ENCODE data around the gene TRIM67. TPM values are rescaled to one million over a fixed set of nuclear protein-coding genes. Genes with fewer than 3 reads are reported as not detected.

TRIM67 gene
- total RNA-seq, 1 donor from 2014 or later, result not detected

GRCh38 chr1:231177226-231177625, 15.4 kb downstream of the TRIM67 start:
- Histone ChIP-seq H3K4me1 (no peaks in the 10 kb centered on the region), H3K27ac (no peak overlapping the region), H3K27me3 (no peaks in the 10 kb centered on the region), H3K9me3 (no peaks in the 10 kb centered on the region), H3K4me3 (no peak overlapping the region), H3K36me3 (no peaks in the 10 kb centered on the region)
- no peak for ATAC-seq
- intact Hi-C loops (cut with DNase I), result no loop called here
- DNase-seq, result no peak
- no peak for TF ChIP-seq CTCF (IDR thresholded peaks at IDR 0.05)

- Histone ChIP-seq H3K4me1 (no peaks in the 10 kb centered on the region), H3K9me3 (no peaks in the 10 kb centered on the region), H3K4me3 (no peak overlapping the region), H3K27me3 (no peaks in the 10 kb centered on the region), H3K27ac (no peak overlapping the region), H3K36me3 (no peaks in the 10 kb centered on the region)
- DNase-seq, result no peak
- intact Hi-C loops (cut with DNase I), result no loop called here
- no peak for ATAC-seq
- no peak for TF ChIP-seq CTCF (IDR thresholded peaks at IDR 0.05)
Observed at GRCh38 chr1:231177936-231178335, 16.1 kb downstream of the TRIM67 start.

- TF ChIP-seq CTCF (IDR thresholded peaks at IDR 0.05), result no peak
- no peaks in the 10 kb centered on the region for H3K9me3 ChIP-seq
- H3K36me3 ChIP-seq, result no peaks in the 10 kb centered on the region
- intact Hi-C loops (cut with DNase I), result no loop called here
- ATAC-seq (no peak), DNase-seq (no peak)
- H3K27ac ChIP-seq, result no peak overlapping the region
- no peaks in the 10 kb centered on the region for H3K27me3 ChIP-seq
- H3K4me1 ChIP-seq, result no peaks in the 10 kb centered on the region
- H3K4me3 ChIP-seq, result no peak overlapping the region
Observed at GRCh38 chr1:231178970-231179369, 17.1 kb downstream of the TRIM67 start.

DNA sequence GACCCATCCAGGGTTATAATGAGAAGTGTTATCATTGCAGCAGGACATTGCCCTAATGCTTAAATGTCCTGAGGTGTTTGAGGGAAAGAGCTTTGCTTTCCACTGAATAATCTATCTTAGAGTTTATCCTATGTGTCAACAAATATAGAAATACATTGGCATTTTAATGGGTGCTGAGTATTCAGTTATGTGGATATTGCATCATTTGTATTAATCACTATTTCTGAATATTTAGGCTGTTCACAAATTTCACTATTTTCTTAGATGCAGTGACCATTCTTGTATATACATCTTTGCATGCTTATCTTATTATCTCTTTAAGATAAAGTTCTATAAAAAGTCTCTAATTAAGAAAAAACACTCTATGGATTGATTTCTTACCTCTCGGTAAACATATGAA, 18.2 kb downstream of the TRIM67 start:
- ATAC-seq (no peak), DNase-seq (no peak)
- Histone ChIP-seq H3K4me3 (no peak overlapping the region), H3K27ac (no peak overlapping the region), H3K9me3 (no peaks in the 10 kb centered on the region), H3K27me3 (no peaks in the 10 kb centered on the region), H3K36me3 (no peaks in the 10 kb centered on the region), H3K4me1 (no peaks in the 10 kb centered on the region)
- no peak for TF ChIP-seq CTCF (IDR thresholded peaks at IDR 0.05)
- intact Hi-C loops (cut with DNase I), result no loop called here

GRCh38 chr1:231181271-231181670, 19.4 kb downstream of the TRIM67 start:
- no peak for TF ChIP-seq CTCF (IDR thresholded peaks at IDR 0.05)
- Histone ChIP-seq H3K9me3 (no peaks in the 10 kb centered on the region), H3K27me3 (no peaks in the 10 kb centered on the region), H3K27ac (no peak overlapping the region), H3K4me1 (no peaks in the 10 kb centered on the region), H3K36me3 (no peaks in the 10 kb centered on the region), H3K4me3 (no peak overlapping the region)
- no peak for DNase-seq
- intact Hi-C loops (cut with DNase I), result no loop called here
- no peak for ATAC-seq

- Histone ChIP-seq H3K4me3 (no peak overlapping the region), H3K4me1 (no peaks in the 10 kb centered on the region), H3K27ac (no peak overlapping the region), H3K27me3 (no peaks in the 10 kb centered on the region), H3K36me3 (no peaks in the 10 kb centered on the region), H3K9me3 (no peaks in the 10 kb centered on the region)
- intact Hi-C loops (cut with DNase I), result no loop called here
- ATAC-seq (peak; percentile 34), DNase-seq (no peak)
- TF ChIP-seq CTCF (IDR thresholded peaks at IDR 0.05), result no peak
Observed at GRCh38 chr1:231182317-231182716, 20.5 kb downstream of the TRIM67 start.

Data from upper lobe of right lung (tissue), 1 donor.